ENCODE results near the gene USP24.

The USP24 gene

DNA sequence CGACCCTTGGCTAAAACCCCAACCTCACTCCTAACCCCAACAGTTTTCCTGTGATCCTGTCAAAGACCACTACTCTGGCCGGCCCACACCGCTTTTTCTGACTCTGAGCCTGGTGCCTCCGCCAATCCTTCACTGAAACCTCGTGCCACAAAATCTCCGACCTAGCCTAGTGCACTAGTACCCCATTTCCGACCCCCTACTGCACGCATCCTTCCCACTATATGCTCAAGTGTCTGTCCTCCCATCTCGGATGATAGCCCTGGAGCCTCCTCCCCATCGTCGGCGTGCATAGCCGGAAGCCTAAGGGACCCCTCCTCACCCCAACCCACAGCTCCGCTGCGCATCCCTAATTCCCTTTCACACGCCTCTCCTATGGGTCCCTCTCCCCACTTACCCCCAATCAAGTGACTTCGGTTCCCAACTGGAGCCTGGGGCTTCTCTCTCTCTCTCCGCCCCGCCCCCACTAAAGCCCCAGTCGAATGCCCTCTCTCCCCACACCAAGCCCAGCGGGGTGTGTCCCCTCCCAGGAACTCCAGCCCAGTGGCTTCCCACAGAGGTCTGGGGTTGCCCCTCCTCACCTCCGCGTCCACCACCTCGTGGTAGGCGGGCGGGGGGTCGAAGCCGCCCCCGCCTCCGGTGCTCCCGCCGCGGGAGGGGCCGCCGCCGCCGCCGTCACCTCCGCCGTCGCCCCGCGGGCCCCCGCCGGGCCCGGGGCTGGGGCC lies 791 bp downstream of the USP24 start:
- TF ChIP-seq, protein P1, sequence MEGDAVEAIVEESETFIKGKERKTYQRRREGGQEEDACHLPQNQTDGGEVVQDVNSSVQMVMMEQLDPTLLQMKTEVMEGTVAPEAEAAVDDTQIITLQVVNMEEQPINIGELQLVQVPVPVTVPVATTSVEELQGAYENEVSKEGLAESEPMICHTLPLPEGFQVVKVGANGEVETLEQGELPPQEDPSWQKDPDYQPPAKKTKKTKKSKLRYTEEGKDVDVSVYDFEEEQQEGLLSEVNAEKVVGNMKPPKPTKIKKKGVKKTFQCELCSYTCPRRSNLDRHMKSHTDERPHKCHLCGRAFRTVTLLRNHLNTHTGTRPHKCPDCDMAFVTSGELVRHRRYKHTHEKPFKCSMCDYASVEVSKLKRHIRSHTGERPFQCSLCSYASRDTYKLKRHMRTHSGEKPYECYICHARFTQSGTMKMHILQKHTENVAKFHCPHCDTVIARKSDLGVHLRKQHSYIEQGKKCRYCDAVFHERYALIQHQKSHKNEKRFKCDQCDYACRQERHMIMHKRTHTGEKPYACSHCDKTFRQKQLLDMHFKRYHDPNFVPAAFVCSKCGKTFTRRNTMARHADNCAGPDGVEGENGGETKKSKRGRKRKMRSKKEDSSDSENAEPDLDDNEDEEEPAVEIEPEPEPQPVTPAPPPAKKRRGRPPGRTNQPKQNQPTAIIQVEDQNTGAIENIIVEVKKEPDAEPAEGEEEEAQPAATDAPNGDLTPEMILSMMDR (conservative IDR thresholded peaks at IDR 0.05; ENCODE audit: low read length), result no peak
- DNase-seq (ENCODE audit: low read depth), result no peak
- peak overlapping the region; percentile 86 for H3K4me3 ChIP-seq (ENCODE audit: low read length)

DNA sequence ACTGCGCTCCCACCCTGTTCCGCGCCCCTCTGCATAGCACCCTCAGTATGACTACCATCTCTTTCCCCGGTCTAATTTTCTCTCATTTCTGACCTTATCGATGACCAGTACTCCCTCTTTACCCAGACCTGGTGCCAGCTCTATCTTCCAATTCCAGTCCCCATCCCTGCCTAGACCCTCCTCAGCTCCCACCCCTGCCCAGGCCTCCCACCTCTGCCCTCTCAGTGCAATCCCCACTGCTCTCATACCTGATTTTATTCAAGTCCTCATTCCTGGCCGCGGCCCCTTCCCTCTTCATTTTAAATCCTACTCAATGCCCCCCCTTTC lies 1.3 kb downstream of the USP24 start:
- peak overlapping the region; percentile 86 for H3K4me3 ChIP-seq (ENCODE audit: low read length)
- DNase-seq (ENCODE audit: low read depth), result no peak
- TF ChIP-seq, protein P1 (conservative IDR thresholded peaks at IDR 0.05; ENCODE audit: low read length), result no peak

DNA sequence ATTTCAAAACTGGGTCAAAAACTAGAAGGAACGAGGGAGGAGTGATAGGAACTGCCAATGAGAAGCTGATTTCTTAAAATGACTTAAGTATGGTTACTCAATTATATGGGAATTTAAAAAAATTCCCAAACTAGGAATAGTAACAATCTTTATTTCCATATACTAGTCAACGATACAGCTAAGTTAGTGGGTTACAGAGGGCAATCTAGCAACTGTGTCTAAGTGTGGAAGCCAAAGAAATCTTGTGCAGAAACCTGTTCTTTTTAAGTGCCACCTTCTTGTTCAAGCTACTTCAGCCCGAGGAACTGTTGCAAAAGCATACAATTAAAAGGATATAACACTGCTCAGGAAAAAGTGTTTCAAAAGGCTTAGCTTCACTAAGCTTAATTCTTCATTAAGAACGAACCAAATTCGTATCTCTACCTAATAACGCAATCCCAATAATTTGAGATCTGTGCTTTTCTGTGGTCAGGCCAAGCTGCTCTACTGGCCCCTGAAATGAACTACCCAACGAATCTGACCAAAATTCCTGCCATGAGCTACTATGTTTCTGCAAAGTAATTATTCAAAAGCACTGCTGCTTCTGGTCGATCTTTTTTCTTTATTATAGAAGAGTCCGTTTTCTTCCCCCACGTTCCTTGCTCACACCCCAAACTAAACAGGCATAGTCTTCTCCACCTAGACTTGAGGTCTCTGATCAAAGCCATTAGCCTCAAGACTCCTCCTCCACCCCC lies 1.8 kb downstream of the USP24 start:
- peak overlapping the region; percentile 86 for H3K4me3 ChIP-seq (ENCODE audit: low read length)
- TF ChIP-seq, protein P1 (conservative IDR thresholded peaks at IDR 0.05; ENCODE audit: low read length), result no peak
- no peak for DNase-seq (ENCODE audit: low read depth)

DNA sequence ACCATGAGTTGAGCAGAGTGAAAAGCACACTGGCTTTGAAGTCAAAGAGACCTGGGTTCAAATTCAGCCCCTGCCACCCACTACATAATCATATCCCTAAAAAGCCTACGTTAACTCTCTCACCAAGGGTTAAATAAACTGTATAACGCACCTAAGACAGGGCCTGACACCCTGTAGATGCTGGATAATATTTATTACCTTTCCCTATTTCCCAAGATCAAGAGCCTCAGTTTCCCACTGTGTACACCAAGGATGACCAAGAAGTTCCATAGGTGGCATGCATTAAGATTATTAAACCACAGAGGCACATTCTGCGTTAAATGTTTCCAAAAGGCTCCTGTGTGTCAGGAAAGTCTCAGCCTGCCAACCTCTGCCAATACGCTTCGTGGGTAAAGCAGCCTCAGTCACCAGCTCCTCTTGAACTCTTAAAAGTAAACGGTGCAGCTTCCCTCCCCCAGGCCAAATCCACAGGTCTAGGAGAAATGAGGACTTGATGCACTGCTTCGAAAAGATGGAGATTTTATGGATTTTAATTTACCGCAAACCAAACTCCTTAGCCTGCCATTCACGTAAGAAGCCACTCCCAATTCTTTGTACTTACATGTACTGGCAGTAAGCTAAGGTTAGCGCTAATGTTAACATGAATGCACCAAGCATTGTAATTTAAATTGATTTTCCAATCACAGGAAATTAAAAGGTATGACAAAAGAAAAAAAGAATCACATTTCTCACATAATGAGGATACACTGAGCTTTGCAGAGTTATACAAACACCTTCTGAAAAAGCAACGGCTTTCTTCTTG lies 2.6 kb downstream of the USP24 start:
- H3K4me3 ChIP-seq (ENCODE audit: low read length), result no peak overlapping the region; the same call in 1 of the 2 replicates
- DNase-seq (ENCODE audit: low read depth), result no peak
- TF ChIP-seq, protein P1 (conservative IDR thresholded peaks at IDR 0.05; ENCODE audit: low read length), result no peak

DNA sequence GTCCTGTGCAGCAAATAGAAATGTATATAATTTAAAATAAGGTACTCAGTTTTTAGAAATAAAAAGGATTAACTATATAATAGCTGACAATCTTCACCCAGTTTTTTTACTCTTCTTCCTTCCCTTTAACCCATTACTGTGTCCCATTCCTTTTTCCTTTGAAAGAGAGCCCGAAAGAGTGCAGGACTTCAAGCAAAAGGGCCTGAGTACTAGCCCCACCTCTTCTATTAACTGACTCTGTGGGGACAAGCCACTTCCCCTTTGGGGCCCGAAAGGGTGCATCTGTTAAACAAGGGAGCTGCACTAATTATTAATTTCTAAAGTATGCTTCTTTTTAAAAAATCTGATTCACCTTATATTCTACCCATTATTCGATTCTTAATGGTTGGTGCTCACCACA lies 3.3 kb downstream of the USP24 start:
- no peak for DNase-seq (ENCODE audit: low read depth)
- no peak overlapping the region for H3K4me3 ChIP-seq (ENCODE audit: low read length)
- TF ChIP-seq, protein P1 (conservative IDR thresholded peaks at IDR 0.05; ENCODE audit: low read length), result no peak

DNA sequence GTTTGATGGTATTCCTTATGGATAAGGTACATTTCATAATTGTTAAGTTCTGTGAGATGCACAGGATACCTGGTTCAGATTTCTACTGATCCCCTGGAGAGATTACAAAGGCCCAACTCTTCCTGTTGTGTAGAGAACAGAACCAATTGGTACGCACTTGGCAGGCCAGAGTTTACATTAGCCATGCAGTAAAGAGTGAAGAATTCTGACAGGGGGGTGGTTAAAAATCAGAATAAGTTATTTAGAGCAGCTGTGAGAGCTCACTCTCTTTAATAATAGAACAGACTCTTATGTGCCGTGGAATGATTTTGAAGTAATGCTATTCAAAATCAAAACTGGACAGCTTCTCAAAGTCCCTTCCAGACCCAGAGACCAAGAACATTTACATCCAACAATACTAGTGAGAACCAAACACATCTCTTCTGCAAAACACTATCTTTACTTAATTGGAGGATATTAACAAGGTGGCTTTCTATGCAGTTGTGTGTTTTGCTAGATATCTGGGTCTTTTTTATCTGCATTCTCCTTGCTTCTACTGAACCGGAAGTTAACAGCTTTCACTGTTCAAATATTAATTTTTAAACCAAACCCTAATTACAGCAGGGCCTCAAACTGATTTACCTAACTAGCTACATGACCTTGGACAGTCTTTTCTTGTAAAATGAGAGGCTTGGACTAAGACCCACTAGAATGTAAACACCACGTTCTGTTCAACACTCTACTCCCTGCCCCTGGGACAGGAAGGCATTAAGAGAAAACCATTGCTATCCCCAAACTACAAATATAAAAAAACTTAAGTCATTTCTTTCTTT lies 4.0 kb downstream of the USP24 start:
- no peak for DNase-seq (ENCODE audit: low read depth)
- TF ChIP-seq, protein P1 (conservative IDR thresholded peaks at IDR 0.05; ENCODE audit: low read length), result no peak
- H3K4me3 ChIP-seq (ENCODE audit: low read length), result no peak overlapping the region

All from AG10803 (cell line).